NCI-H2107 (cell line): Measurements from ENCODE around the gene CHD5.

Experiments
- DNase-seq: peaks from one replicate; lab custom pipeline; 2025; lab: John Stamatoyannopoulos, UW

The CHD5 gene

GRCh38 chr1:6172549-6172948 is 7.6 kb downstream of the CHD5 start:
- no peak for DNase-seq

GRCh38 chr1:6171548-6172124 is 8.5 kb downstream of the CHD5 start:
- DNase-seq = no peak

- DNase-seq = no peak
These were observed 9.3 kb downstream of the CHD5 start for GRCh38 chr1:6170742-6171201.

GRCh38 chr1:6170116-6170741 is 9.9 kb downstream of the CHD5 start:
- no peak for DNase-seq

GRCh38 chr1:6168947-6169586 is 11.1 kb downstream of the CHD5 start:
- no peak for DNase-seq

GRCh38 chr1:6167391-6168303 is 12.5 kb downstream of the CHD5 start:
- DNase-seq = no peak

GRCh38 chr1:6166655-6167390 is 13.3 kb downstream of the CHD5 start:
- DNase-seq = no peak

GRCh38 chr1:6166221-6166620 is 13.9 kb downstream of the CHD5 start:
- DNase-seq = no peak

GRCh38 chr1:6165441-6165985 is 14.6 kb downstream of the CHD5 start:
- DNase-seq = no peak

GRCh38 chr1:6165027-6165426 is 15.1 kb downstream of the CHD5 start:
- no peak for DNase-seq

GRCh38 chr1:6163973-6164617 is 16.0 kb downstream of the CHD5 start:
- DNase-seq = no peak

GRCh38 chr1:6163191-6163972 is 16.7 kb downstream of the CHD5 start:
- no peak for DNase-seq

GRCh38 chr1:6162773-6163172 is 17.3 kb downstream of the CHD5 start:
- no peak for DNase-seq

GRCh38 chr1:6162341-6162740 is 17.8 kb downstream of the CHD5 start:
- no peak for DNase-seq

- DNase-seq = no peak
These were observed 21.9 kb downstream of the CHD5 start for GRCh38 chr1:6158181-6158580.

- no peak for DNase-seq
These were observed 22.5 kb downstream of the CHD5 start for GRCh38 chr1:6157528-6158174.

- no peak for DNase-seq
These were observed 23.0 kb downstream of the CHD5 start for GRCh38 chr1:6157132-6157527.

GRCh38 chr1:6154525-6155319 is 25.4 kb downstream of the CHD5 start:
- no peak for DNase-seq

GRCh38 chr1:6152882-6153281 is 27.2 kb downstream of the CHD5 start:
- DNase-seq = no peak
